Effector memory CD8-positive, alpha-beta T cell (primary cell): ENCODE results near the gene ZBED1.
"Not testable (repeated sequence)": the region's sequence is repeated elsewhere in the genome, so short reads cannot be mapped to it uniquely, and the experiment has no call there.

Source experiments
- ATAC-seq: fragments of 150-1000 bp; cut with Tn5 transposase; replicated peaks from 2 replicates; pipeline ENCODE4 v1.10.0; 2021; ENCODE audit warnings: mild to moderate bottlenecking, moderate library complexity
- DNase-seq, 3 experiments: peaks; one replicate each; pipeline ENCODE4 v3.0.0; 2021
- H3K27ac Mint-ChIP-seq, 2 donors: one replicate each; pipeline ENCODE4 v1.8.0; 2022; ENCODE audit warnings: mild to moderate bottlenecking in 2 of 2, mixed read lengths in 2 of 2, moderate library complexity in 2 of 2
- H3K27me3 Mint-ChIP-seq, 2 donors: one replicate each; pipeline ENCODE4 v1.8.0; 2022; ENCODE audit warnings: mixed read lengths in 2 of 2
- H3K36me3 Mint-ChIP-seq: one replicate; pipeline ENCODE4 v1.8.0; 2022; ENCODE audit warnings: mild to moderate bottlenecking, moderate library complexity, mixed read lengths; ENCODE audit not compliant: insufficient read depth
- H3K4me1 Mint-ChIP-seq, 2 donors: one replicate each; pipeline ENCODE4 v1.8.0; 2022; ENCODE audit warnings: low read depth in 2 of 2, mixed read lengths in 2 of 2
- H3K4me3 Mint-ChIP-seq, 2 donors: one replicate each; pipeline ENCODE4 v1.8.0; 2022; ENCODE audit warnings: mild to moderate bottlenecking in 2 of 2, mixed read lengths in 2 of 2, moderate library complexity in 2 of 2
- H3K9me3 Mint-ChIP-seq, 2 donors: one replicate each; pipeline ENCODE4 v1.8.0; 2022; ENCODE audit warnings: mixed read lengths in 2 of 2

The ZBED1 gene

DNA sequence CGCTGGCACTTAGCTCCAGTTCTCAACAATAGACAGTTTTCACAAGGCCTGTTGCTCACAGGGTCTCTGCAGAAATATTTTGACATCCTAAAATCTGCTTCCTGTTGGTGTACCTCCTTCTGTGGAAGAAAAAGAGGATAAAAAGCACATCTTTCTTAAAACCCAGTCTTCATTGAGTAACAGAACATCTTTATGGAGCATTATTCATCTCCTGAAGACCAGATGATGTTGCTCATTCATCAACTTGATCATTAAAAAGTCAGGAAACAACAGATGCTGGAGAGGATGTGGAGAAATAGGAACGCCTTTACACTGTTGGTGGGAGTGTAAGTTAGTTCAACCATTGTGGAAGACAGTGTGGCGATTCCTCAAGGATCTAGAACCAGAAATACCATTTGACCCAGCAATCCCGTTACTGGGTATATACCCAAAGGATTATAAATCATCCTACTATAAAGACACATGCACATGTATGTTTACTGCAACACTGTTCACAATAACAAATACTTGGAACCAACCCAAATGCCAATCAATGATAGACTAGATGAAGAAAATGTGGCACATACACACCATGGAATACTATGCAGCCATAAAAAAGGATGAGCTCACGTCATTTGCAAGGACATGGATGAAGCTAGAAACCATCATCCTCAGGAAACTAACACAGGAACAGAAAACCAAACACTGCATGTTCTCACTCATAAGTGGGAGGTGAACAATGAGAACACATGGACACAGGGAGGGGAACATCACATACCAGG is 33.7 kb upstream of the ZBED1 start:
- H3K4me1 Mint-ChIP-seq, DNase-seq, H3K36me3 Mint-ChIP-seq, H3K9me3 Mint-ChIP-seq, H3K27ac Mint-ChIP-seq, H3K4me3 Mint-ChIP-seq, ATAC-seq: not testable (repeated sequence)
- peaks cover 0 to 18% of the 10 kb centered on the region in 2 donors for H3K27me3 Mint-ChIP-seq

DNA sequence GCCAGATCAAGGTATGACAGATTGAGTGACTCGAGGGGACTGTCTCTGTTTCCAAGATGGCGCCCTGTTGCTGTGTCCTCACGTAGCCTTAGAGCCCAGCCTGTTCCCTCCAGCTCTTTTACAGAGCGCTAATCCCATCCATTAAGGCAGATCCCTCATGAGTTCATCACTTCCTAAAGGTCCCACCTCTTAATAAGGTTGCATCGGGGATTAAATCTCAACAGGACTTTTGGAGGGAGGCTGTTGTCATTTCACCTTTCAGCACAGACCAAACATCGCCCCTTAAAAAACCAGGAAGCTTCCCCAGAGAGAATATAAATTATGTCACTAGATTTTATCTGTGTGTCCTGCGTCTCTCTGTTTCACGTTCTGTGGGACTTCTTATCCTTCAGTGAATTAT is 32.6 kb upstream of the ZBED1 start:
- DNase-seq (no peak), ATAC-seq (no peak)
- no peak overlapping the region for H3K4me3 Mint-ChIP-seq
- peaks cover 3 to 19% of the 10 kb centered on the region in 2 donors for H3K27me3 Mint-ChIP-seq
- no peaks in the 10 kb centered on the region for H3K36me3 Mint-ChIP-seq
- no peaks in the 10 kb centered on the region for H3K9me3 Mint-ChIP-seq
- no peaks in the 10 kb centered on the region for H3K4me1 Mint-ChIP-seq
- H3K27ac Mint-ChIP-seq: no peak overlapping the region

DNA sequence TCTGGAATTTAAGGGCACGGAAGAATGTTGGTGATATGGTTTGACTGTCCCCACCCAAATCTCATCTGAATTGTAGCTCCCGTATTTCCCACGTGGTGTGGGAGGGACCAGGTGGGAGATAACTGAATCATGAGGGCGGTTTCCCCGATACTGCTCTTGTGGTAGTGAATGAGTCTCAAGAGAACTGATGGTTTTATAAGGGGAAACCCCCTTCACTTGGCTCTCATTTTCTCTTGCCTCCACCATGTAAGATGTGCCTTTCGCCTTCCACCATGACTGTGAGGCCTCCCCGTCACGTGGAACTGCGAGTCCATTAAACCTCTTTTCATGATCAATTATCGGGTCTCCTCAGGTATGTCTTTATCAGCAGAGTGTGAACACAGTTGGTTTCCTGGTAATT is 25.6 kb upstream of the ZBED1 start:
- Mint-ChIP-seq H3K36me3 (no peaks in the 10 kb centered on the region), H3K4me3 (no peak overlapping the region), H3K27ac (no peak overlapping the region), H3K9me3 (no peaks in the 10 kb centered on the region), H3K4me1 (no peaks in the 10 kb centered on the region), H3K27me3 (peaks cover 44% of the 10 kb centered on the region in 2 donors)
- ATAC-seq (no peak), DNase-seq (no peak)

DNA sequence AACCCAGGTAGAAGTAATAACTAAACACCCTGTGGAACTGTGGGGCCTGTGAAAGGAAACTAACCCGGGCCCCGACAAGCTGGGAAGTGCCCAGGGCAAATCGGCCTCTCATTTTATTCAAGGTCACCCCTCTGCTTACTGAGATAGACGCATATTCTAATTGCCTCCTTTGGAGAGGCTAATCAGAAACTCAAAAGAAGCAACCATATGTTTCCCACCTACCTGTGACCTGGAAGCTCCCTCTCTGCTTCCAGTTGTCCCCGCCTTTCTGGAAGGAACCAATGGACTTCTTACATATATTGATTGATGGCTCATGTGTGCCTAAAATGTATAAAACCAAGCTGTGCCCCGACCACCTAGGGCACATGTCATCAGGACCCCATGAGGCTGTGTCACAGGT is 23.1 kb upstream of the ZBED1 start:
- ATAC-seq (no peak), DNase-seq (no peak)
- Mint-ChIP-seq H3K27ac (no peak overlapping the region), H3K4me3 (no peak overlapping the region), H3K36me3 (no peaks in the 10 kb centered on the region), H3K4me1 (no peaks in the 10 kb centered on the region), H3K27me3 (peaks cover 44 to 46% of the 10 kb centered on the region in 2 donors), H3K9me3 (no peaks in the 10 kb centered on the region)

DNA sequence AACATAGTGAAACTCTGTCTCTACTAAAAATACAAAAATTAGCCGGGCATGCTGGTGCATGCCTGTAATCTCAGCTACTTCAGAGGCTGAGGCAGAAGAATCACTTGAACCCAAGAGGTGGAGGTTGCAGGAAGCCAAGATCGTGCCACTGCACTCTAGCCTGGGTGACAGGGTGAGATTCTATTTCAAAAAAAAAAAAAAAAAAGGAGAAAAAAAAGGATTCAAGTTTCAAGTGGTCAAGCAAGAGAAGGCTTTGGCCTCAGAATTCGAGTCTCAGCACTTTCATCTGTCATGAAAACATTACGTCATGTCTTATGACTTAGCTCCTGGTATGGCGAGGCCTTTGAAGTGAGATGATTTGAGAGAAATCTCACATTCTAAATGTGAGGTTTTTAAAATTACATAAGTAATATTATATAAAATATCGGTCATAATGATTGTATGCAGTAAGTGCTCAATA is 21.2 kb upstream of the ZBED1 start:
- Mint-ChIP-seq H3K4me3 (no peak overlapping the region), H3K27me3 (peaks cover 34 to 39% of the 10 kb centered on the region in 2 donors), H3K27ac (no peak overlapping the region), H3K4me1 (peaks cover 2 to 3% of the 10 kb centered on the region in 2 donors), H3K36me3 (no peaks in the 10 kb centered on the region), H3K9me3 (no peaks in the 10 kb centered on the region)
- DNase-seq (no peak), ATAC-seq (no peak)

DNA sequence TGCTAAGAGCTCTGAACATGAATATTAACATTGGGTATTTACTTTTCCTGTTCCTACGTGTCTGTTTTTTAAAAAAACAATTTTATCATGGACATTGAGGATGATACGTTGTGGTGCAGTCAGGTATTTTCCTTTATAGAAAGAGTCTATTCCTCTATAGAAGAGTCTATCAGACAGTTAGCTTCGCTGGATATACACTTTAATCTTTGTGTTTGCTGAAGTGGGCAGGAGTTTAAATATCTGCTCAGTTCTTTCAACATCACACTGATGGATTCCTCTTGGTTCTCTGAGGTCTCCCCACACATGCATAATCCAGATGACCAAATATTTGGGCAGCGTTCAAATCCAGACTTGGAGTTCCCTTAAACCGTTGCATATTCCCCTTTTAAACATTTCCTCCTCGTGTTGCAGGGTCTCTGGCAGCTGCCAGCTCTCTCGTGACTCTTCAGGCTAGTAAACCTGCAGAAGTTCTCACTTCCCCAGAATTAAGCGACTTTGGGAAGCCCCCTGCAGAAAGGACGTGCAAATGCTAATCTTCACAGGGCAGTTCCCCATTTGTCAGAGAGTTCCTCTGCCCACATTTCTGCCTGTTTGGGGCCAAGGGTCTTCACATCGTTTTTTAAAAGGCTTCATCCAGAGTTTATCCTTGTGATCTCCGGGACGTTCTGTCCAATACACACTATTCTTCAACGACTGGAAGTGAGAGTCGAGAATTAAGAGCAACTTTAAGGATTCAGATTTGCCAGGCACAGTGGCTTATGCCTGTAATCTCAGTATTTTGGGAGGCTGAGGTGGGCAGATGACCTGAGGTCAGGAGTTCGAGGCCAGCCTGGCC is 20.5 kb upstream of the ZBED1 start:
- Mint-ChIP-seq H3K4me1 (peaks cover 2 to 8% of the 10 kb centered on the region in 2 donors), H3K4me3 (no peak overlapping the region), H3K36me3 (no peaks in the 10 kb centered on the region), H3K27me3 (peaks cover 28 to 32% of the 10 kb centered on the region in 2 donors), H3K27ac (no peak overlapping the region), H3K9me3 (no peaks in the 10 kb centered on the region)
- DNase-seq (no peak), ATAC-seq (peak; percentile 39)

DNA sequence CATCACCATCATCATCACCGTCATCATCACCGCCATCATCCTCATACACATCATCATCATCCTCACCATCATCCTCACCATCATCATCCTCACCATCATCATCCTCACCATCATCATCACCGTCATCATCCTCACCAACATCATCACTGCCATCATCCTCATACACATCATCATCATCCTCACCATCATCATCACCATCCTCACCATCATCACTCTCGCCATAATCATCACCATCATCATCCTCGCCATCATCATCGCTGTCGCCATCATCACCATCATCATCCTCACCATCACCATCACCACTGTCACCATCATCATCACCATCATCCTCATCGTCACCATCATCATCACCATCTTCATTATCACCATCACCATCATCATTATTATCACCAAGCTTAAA is 19.8 kb upstream of the ZBED1 start:
- ATAC-seq: no peak
- Mint-ChIP-seq H3K36me3 (no peaks in the 10 kb centered on the region), H3K4me1 (peaks cover 2 to 8% of the 10 kb centered on the region in 2 donors), H3K4me3 (no peak overlapping the region), H3K27ac (no peak overlapping the region), H3K9me3 (no peaks in the 10 kb centered on the region), H3K27me3 (peaks cover 27 to 33% of the 10 kb centered on the region in 2 donors)
- no peak for DNase-seq

DNA sequence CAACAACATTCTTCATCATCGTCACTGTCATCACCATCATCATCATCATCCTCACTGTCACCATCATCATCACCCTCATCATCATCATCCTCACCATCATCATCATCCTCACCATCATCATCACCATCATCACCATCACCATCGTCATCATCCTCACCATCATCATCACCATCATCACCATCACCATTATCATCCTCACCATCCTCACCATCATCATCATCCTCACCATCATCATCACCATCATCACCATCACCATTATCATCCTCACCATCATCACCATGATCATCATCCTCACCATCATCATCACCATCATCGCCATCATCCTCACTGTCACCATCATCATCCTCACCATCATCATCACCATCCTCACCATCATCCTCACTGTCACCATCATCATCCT is 18.9 kb upstream of the ZBED1 start:
- not testable (repeated sequence) for H3K4me3 Mint-ChIP-seq, H3K4me1 Mint-ChIP-seq, DNase-seq, ATAC-seq, H3K27ac Mint-ChIP-seq, H3K36me3 Mint-ChIP-seq, H3K9me3 Mint-ChIP-seq
- H3K27me3 Mint-ChIP-seq: peaks cover 19 to 31% of the 10 kb centered on the region in 2 donors

DNA sequence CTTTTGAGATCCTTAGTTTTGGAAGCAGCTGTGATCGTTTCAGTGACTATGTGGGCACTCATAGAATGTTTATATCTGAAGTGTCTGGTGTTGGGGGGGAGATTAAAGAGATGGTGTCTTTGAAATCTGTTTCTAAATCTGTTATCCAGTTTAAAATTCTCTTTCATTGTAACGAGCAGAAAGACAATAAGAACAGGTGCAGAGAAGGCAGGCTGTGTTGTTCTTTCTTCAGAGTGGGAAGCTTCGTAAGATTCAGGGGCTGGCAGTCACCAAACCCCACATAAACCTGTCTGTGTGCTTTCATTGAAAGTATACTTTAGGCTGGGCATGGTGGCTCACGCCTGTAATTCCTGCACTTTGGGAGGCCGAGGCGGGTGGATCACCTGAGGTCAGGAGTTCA is 16.3 kb upstream of the ZBED1 start:
- Mint-ChIP-seq H3K9me3 (no peaks in the 10 kb centered on the region), H3K4me3 (no peak overlapping the region), H3K4me1 (peaks cover 2 to 8% of the 10 kb centered on the region in 2 donors), H3K36me3 (no peaks in the 10 kb centered on the region), H3K27me3 (peaks cover 19 to 27% of the 10 kb centered on the region in 2 donors), H3K27ac (no peak overlapping the region)
- DNase-seq: no peak
- ATAC-seq: no peak

DNA sequence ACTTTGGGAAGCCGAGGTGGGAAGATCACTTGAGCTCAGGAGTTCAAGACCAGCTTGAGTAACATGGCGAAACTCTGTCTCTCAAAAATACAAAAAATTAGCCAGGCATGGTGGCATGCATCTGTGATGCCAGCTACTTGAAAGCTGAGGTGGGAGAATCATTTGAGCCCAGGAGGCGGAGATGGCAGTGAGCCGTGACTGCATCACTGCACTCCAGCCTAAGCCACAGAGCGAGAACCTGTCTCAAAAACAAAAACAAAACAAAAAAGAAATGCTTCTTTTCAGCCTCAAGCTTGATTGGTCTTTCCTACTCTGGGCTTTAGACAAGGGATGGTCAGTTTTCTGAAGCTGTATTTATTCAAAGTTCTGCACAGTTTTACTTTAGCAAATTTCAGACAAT is 15.8 kb upstream of the ZBED1 start:
- H3K4me3 Mint-ChIP-seq: no peak overlapping the region
- H3K9me3 Mint-ChIP-seq: no peaks in the 10 kb centered on the region
- no peak for ATAC-seq
- H3K4me1 Mint-ChIP-seq: peaks cover 2 to 8% of the 10 kb centered on the region in 2 donors
- no peak overlapping the region for H3K27ac Mint-ChIP-seq
- DNase-seq: no peak
- H3K36me3 Mint-ChIP-seq: no peaks in the 10 kb centered on the region
- peaks cover 23 to 30% of the 10 kb centered on the region in 2 donors for H3K27me3 Mint-ChIP-seq

DNA sequence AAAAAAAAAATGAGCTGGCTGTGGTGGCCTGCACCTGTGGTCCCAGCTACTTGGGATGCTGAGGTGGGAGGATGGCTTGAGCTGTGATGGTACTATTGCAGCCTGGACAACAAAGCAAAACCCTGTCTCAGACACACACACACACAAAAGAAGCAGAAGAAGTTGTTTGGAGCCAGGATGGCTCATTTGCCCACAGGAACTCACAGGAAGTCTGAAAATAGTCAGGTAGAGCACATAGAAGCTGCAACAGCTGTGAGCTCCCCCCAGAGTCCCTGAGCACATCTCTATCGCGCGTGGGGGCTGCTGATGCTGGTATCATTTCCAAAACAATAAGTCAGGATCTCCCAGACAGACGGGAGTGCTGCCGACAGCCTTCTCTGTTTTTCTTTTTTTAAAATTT is 13.4 kb upstream of the ZBED1 start:
- Mint-ChIP-seq H3K4me1 (peaks cover 2 to 8% of the 10 kb centered on the region in 2 donors), H3K27me3 (peaks cover 27 to 30% of the 10 kb centered on the region in 2 donors), H3K27ac (no peak overlapping the region), H3K36me3 (no peaks in the 10 kb centered on the region), H3K4me3 (no peak overlapping the region), H3K9me3 (no peaks in the 10 kb centered on the region)
- ATAC-seq (no peak), DNase-seq (no peak)

DNA sequence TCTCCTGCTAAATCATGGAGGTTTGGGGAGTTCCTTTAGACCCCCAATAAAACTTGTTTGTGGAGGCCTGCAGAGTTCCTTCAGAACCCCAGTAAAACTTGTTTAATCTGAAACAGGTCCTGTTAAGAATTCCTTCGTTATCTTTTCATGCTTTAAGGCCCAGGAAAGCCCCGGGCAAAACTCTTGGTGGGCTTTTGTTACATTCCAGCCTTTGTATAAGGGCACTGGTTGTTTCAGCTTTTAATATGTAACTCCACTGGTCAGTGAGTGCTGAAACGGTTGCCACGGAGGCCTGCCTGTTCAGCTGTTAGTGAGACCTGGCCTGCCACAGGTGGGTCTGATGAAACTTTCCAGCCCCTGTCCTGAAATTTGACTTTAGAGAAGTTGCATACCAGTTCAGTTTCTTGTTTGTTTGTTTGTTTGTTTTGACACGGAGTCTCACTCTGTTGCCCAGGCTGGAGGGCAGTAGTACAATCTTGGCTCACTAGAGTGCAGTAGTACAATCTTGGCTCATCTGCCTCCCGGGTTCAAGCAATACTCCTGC is 12.4 kb upstream of the ZBED1 start:
- Mint-ChIP-seq H3K9me3 (no peaks in the 10 kb centered on the region), H3K27ac (no peak overlapping the region), H3K4me1 (peaks cover 2 to 8% of the 10 kb centered on the region in 2 donors), H3K27me3 (peaks cover 26 to 36% of the 10 kb centered on the region in 2 donors), H3K36me3 (no peaks in the 10 kb centered on the region), H3K4me3 (no peak overlapping the region)
- DNase-seq: no peak
- ATAC-seq: no peak

DNA sequence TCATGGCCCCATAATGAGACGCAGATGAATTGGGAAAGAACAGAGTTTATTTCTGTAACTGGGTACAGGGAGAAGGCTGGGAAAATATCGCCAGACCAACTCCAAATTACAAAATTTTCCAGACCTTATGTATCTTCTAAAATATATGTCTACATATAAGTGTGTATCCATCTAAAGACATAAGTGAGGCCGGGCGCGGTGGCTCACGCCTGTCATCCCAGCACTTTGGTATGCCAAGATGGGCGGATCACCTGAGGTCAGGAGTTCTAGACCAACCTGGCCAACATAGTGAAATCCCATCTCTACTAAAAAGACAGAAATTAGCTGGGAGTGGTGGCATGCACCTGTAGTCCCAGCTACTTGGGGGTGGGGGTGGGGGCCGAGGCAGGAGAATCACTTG is 11.7 kb upstream of the ZBED1 start:
- H3K27ac Mint-ChIP-seq: no peak overlapping the region

More for the DNA sequence above, 11.7 kb upstream of the ZBED1 start:
- DNase-seq (no peak), ATAC-seq (no peak)
- Mint-ChIP-seq H3K36me3 (no peaks in the 10 kb centered on the region), H3K9me3 (no peaks in the 10 kb centered on the region), H3K4me1 (peaks cover 0 to 5% of the 10 kb centered on the region in 2 donors), H3K4me3 (no peak overlapping the region), H3K27me3 (peaks cover 19 to 30% of the 10 kb centered on the region in 2 donors)
